CMK (cell line): Measurements from ENCODE around the gene LEPROT.

Experiments
- DNase-seq: peaks from one replicate; pipeline ENCODE4 v3.0.0-alpha.2; 2010; ENCODE audit warnings: low read depth

Gene LEPROT

GRCh38 chr1:65477414-65478378 is 57.2 kb downstream of the LEPROT start:
- no peak for DNase-seq

GRCh38 chr1:65478379-65479026 is 58.0 kb downstream of the LEPROT start:
- no peak for DNase-seq

GRCh38 chr1:65479554-65480204 is 59.2 kb downstream of the LEPROT start:
- no peak for DNase-seq

GRCh38 chr1:65480684-65481405 is 60.4 kb downstream of the LEPROT start:
- DNase-seq, result peak; percentile 34

- no peak for DNase-seq
Measured at GRCh38 chr1:65483993-65484754, 63.7 kb downstream of the LEPROT start.
